ENCODE data around the gene CHRM5. TPM values are rescaled to one million over a fixed set of nuclear protein-coding genes. Genes with fewer than 3 reads are reported as not detected.

CHRM5 gene
- total and polyA plus RNA-seq, 9 of the 15 experiments (the other 6 are each of a cell fraction or from before 2014, with no cell fraction given) = not detected

DNA sequence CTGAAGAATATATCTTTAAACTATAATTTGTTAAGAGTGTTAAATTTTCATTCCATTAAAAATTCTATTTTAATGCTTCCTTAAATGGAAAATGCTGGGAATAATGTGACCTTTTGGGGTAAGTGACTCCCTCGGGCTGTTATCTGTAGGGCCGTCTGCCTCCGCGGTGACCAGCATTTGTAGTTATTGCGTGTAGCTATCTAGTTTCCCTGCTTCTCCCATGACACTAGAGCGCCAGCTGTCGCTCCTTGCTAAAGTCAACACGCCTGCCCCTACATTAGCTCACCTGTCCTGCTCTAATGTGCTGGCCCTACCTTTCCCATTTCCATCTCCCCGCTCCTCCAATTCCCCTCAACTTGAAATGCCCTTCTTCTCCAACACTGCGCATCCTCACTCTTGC is 12.4 kb upstream of the CHRM5 start (continued):
- TF ChIP-seq XRCC3 (IDR thresholded peaks at IDR 0.05) (no peak), C11orf30 (IDR thresholded peaks at IDR 0.05; ENCODE audit: low read depth) (no peak), CEBPZ (IDR thresholded peaks at IDR 0.05; ENCODE audit: borderline replicate concordance, low read depth, low read length) (no peak), ZNF830 (CRISPR knock-in tag; IDR thresholded peaks at IDR 0.05) (no peak), KLF10 (CRISPR knock-in tag; IDR thresholded peaks at IDR 0.05) (no peak), ZFP1 (CRISPR knock-in tag; IDR thresholded peaks at IDR 0.05) (no peak), LEF1 (IDR thresholded peaks at IDR 0.05) (no peak), SNIP1 (IDR thresholded peaks at IDR 0.05; ENCODE audit: low read depth) (no peak), RBM22 (IDR thresholded peaks at IDR 0.05; ENCODE audit: low read depth, low read length, poor library complexity, severe bottlenecking) (no peak), DMBX1 (CRISPR knock-in tag; IDR thresholded peaks at IDR 0.05; ENCODE audit: borderline replicate concordance) (no peak), RBFOX2 (IDR thresholded peaks at IDR 0.05; ENCODE audit: low read depth, low read length) (no peak), ZNF324 (CRISPR knock-in tag; IDR thresholded peaks at IDR 0.05) (no peak), HDAC1 (IDR thresholded peaks at IDR 0.05) (no peak), DIDO1 (tag; IDR thresholded peaks at IDR 0.05; ENCODE audit: low read depth) (no peak), ZEB2 (IDR thresholded peaks at IDR 0.05) (peak; percentile 34; the same call in 1 of the 2 replicates), TBP (optimal IDR thresholded peaks at IDR 0.05; ENCODE audit: low read depth, low read length) (no peak), ATF7 (IDR thresholded peaks at IDR 0.05) (0 out of 2 replicates have a peak, but pooled peaks have one; percentile 24), TSC22D4 (tag; IDR thresholded peaks at IDR 0.05) (no peak), SETDB1 (IDR thresholded peaks at IDR 0.05; ENCODE audit: low read length) (no peak), ASH1L (IDR thresholded peaks at IDR 0.05; ENCODE audit: borderline replicate concordance, low read depth, partially characterized antibody) (no peak), COPS2 (conservative IDR thresholded peaks at IDR 0.05) (no peak), HBP1 (CRISPR knock-in tag; IDR thresholded peaks at IDR 0.05) (no peak), ZBTB26 (CRISPR knock-in tag; IDR thresholded peaks at IDR 0.05) (no peak), ELF4 (CRISPR knock-in tag; IDR thresholded peaks at IDR 0.05) (no peak)
- TF ChIP-seq, protein P1, sequence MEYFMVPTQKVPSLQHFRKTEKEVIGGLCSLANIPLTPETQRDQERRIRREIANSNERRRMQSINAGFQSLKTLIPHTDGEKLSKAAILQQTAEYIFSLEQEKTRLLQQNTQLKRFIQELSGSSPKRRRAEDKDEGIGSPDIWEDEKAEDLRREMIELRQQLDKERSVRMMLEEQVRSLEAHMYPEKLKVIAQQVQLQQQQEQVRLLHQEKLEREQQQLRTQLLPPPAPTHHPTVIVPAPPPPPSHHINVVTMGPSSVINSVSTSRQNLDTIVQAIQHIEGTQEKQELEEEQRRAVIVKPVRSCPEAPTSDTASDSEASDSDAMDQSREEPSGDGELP (CRISPR knock-in tag; IDR thresholded peaks at IDR 0.05; ENCODE audit: borderline replicate concordance) = peak; percentile 65

All from K562 (cell line).